A673 (cell line): ENCODE measurements around the gene LYPD5. TPM values are rescaled to one million over a fixed set of nuclear protein-coding genes. Genes with fewer than 3 reads are reported as not detected.

Source experiments
- BruUV-seq: library from RNA; stranded (reverse); fragments of 400-500 nt; replicated peaks from 2 replicates; lab custom pipeline; 2021; lab: Mats Ljungman, UMichigan
- CTCF ChIA-PET: fragments of 300-600 bp; sonication (Branson Sonifier 250); formaldehyde crosslinking; loops from one replicate; lab custom pipeline; 2022; ENCODE audit warnings: antibody characterized with exemption; lab: Charles Lee
- POLR2A ChIA-PET: fragments of 300-600 bp; sonication (Branson Sonifier 250); formaldehyde crosslinking; loops from one replicate; lab custom pipeline; 2022; ENCODE audit warnings: antibody characterized with exemption; ENCODE audit not compliant: low non-redundant PET; lab: Charles Lee
- DNase-seq: peaks from one replicate; pipeline ENCODE4 v3.0.0-alpha.2; 2015; ENCODE audit warnings: low spot score
- H3K27ac ChIP-seq: fragments of 200-600 bp; sonication (generic); 2 replicates; pipeline ENCODE4 v1.5.1; 2016; ENCODE audit warnings: mixed run types, low read depth, mild to moderate bottlenecking, mixed read lengths, antibody characterized with exemption, low read length; ENCODE audit not compliant: poor library complexity, severe bottlenecking
- H3K27me3 ChIP-seq: fragments of 200-600 bp; sonication (generic); replicated peaks from 2 replicates; pipeline ENCODE4 v1.6.1; 2017; ENCODE audit warnings: mixed run types, low read depth, mild to moderate bottlenecking, mixed read lengths, antibody characterized with exemption, low read length; ENCODE audit not compliant: insufficient read depth, poor library complexity
- H3K36me3 ChIP-seq: fragments of 200-600 bp; sonication (generic); 2 replicates; pipeline ENCODE4 v1.6.1; 2016; ENCODE audit warnings: mixed run types, mild to moderate bottlenecking, mixed read lengths, antibody characterized with exemption, low read length; ENCODE audit not compliant: insufficient read depth, poor library complexity, severe bottlenecking
- H3K4me1 ChIP-seq: fragments of 200-600 bp; sonication (generic); 2 replicates; pipeline ENCODE4 v1.6.1; 2017; ENCODE audit warnings: mixed run types, mild to moderate bottlenecking, mixed read lengths, antibody characterized with exemption, low read length; ENCODE audit not compliant: insufficient read depth, poor library complexity, severe bottlenecking
- H3K4me3 ChIP-seq: fragments of 200-600 bp; sonication (generic); 2 replicates; pipeline ENCODE4 v1.5.1; 2016; ENCODE audit warnings: low read depth, mixed run types, mild to moderate bottlenecking, mixed read lengths, low read length; ENCODE audit not compliant: poor library complexity, severe bottlenecking
- H3K9me3 ChIP-seq: fragments of 200-600 bp; sonication (generic); 2 replicates; pipeline ENCODE4 v1.6.1; 2016; ENCODE audit warnings: mixed run types, low read depth, mild to moderate bottlenecking, mixed read lengths, antibody characterized with exemption, low read length; ENCODE audit not compliant: poor library complexity, severe bottlenecking
- CTCF ChIP-seq: fragments of 300-800, 200-600 bp; sonication (generic); conservative IDR thresholded peaks from 2 replicates; pipeline ENCODE4 v1.5.1; 2017; ENCODE audit warnings: low read depth, mild to moderate bottlenecking, antibody characterized with exemption, low read length, moderate library complexity, mixed read lengths
- EZH2 ChIP-seq: fragments of 200-600 bp; sonication (generic); IDR thresholded peaks from 2 replicates; pipeline ENCODE4 v1.6.1; 2017; ENCODE audit warnings: borderline replicate concordance, low read depth, mild to moderate bottlenecking, mixed read lengths, antibody characterized with exemption, low read length; ENCODE audit not compliant: poor library complexity, severe bottlenecking
- intact Hi-C: fragments of 100-400 bp; cut with micrococcal nuclease; formaldehyde crosslinking; loops from one replicate; pipeline ENCODE4 v1.10.0; 2022; ENCODE audit not compliant: unreplicated experiment
- total RNA-seq: library from RNA; stranded (reverse); gene quantifications from 2 replicates; pipeline ENCODE4 v1.2.3, GENCODE V29; 2021

LYPD5 gene
- total RNA-seq, 1 experiment from 2014 or later = not detected

- no TSS peak for BruUV-seq
- TF ChIP-seq EZH2 = no peak
- TF ChIP-seq CTCF = no peak
- DNase-seq = no peak
- no peaks in the 10 kb centered on the region for H3K36me3 ChIP-seq
- H3K4me3 ChIP-seq = no peak overlapping the region
- ChIA-PET CTCF (no interaction called here), POLR2A (no interaction called here)
- no peaks in the 10 kb centered on the region for H3K4me1 ChIP-seq
- intact Hi-C loops = no loop called here
- H3K27me3 ChIP-seq = no peaks in the 10 kb centered on the region
- H3K9me3 ChIP-seq = no peaks in the 10 kb centered on the region
- no peak overlapping the region for H3K27ac ChIP-seq
Measured at GRCh38 chr19:43814663-43815352, 12.6 kb upstream of the LYPD5 start.

GRCh38 chr19:43812688-43813087, 10.4 kb upstream of the LYPD5 start:
- ChIA-PET CTCF (no interaction called here), POLR2A (no interaction called here)
- Histone ChIP-seq H3K36me3 (no peaks in the 10 kb centered on the region), H3K4me1 (no peaks in the 10 kb centered on the region), H3K27me3 (no peaks in the 10 kb centered on the region), H3K9me3 (no peaks in the 10 kb centered on the region), H3K27ac (no peak overlapping the region), H3K4me3 (no peak overlapping the region)
- no peak for DNase-seq
- no TSS peak for BruUV-seq
- intact Hi-C loops = no loop called here
- TF ChIP-seq CTCF (no peak), EZH2 (no peak)

- intact Hi-C loops = no loop called here
- TF ChIP-seq CTCF (no peak), EZH2 (no peak)
- no peak for DNase-seq
- Histone ChIP-seq H3K9me3 (no peaks in the 10 kb centered on the region), H3K27me3 (no peaks in the 10 kb centered on the region), H3K4me3 (no peak overlapping the region), H3K36me3 (no peaks in the 10 kb centered on the region), H3K27ac (no peak overlapping the region), H3K4me1 (no peaks in the 10 kb centered on the region)
- no TSS peak for BruUV-seq
- CTCF ChIA-PET = no interaction called here
- POLR2A ChIA-PET = no interaction called here
Measured at GRCh38 chr19:43812259-43812658, 10.0 kb upstream of the LYPD5 start.
